GM12878 (cell line): ENCODE results near the gene GRIK3.

Experiments used
- EP300 ChIP-seq, 2 experiments: fragments of 150-350 bp in 1 of 2; IDR thresholded peaks; 2 replicates each; pipeline ENCODE4 v1.6.1; 2011 to 2012; ENCODE audit warnings: low read depth in 2 of 2, low read length in 2 of 2, borderline replicate concordance in 1 of 2, improper control_type of control experiment in 1 of 2, inconsistent platforms in 1 of 2; ENCODE audit not compliant: control insufficient read depth in 1 of 2
- ZBTB11 ChIP-seq: fragments of 450-650 bp; formaldehyde crosslinking; IDR thresholded peaks from 2 replicates; pipeline ENCODE4 v1.5.0; 2022; ENCODE audit warnings: mild to moderate bottlenecking, missing genetic modification characterization

GRCh38 chr1:36772647-36773495, 261.4 kb downstream of the GRIK3 start:
- no peak for TF ChIP-seq ZBTB11 (CRISPR knock-in tag)
- no peak for TF ChIP-seq EP300 (IDR thresholded peaks at IDR 0.05; ENCODE audit: borderline replicate concordance in 1 of 2, control insufficient read depth in 1 of 2, low read depth in 2 of 2, low read length in 2 of 2)
